Psoas muscle (tissue), 8 donors: ENCODE results near the gene STEAP2. TPM values are rescaled to one million over a fixed set of nuclear protein-coding genes. Genes with fewer than 3 reads are reported as not detected.

Experiments used
- ATAC-seq, 4 donors: fragments of 200-7000 bp; cut with Tn5 transposase; one replicate each; pipeline ENCODE4 v1.9.1; 2020; ENCODE audit warnings: moderate library complexity in 3 of 4, mild to moderate bottlenecking in 2 of 4
- DNase-seq, 2 donors: peaks; one replicate each; pipeline ENCODE4 v3.0.0-alpha.2; 2020
- H3K27ac ChIP-seq: fragments of 200-600 bp; one replicate; pipeline ENCODE4 v1.8.0; 2022
- H3K27me3 ChIP-seq, 3 donors: fragments of 200-600 bp in 1 of 3; one replicate each; pipeline versions ENCODE4 v1.6.1 to v1.8.0; 2013 to 2022; ENCODE audit warnings: low read length in 2 of 3, mild to moderate bottlenecking in 2 of 3, moderate library complexity in 1 of 3; ENCODE audit not compliant: insufficient read depth in 3 of 3
- H3K36me3 ChIP-seq, 2 donors: fragments of 200-600 bp in 1 of 2; one replicate each; pipeline versions ENCODE4 v1.6.1 to v1.8.0; 2013 to 2022; ENCODE audit warnings: low read depth in 1 of 2, mild to moderate bottlenecking in 1 of 2, moderate library complexity in 1 of 2; ENCODE audit not compliant: insufficient read depth in 1 of 2
- H3K4me1 ChIP-seq: fragments of 200-600 bp; one replicate; pipeline ENCODE4 v1.8.0; 2022
- H3K4me3 ChIP-seq: fragments of 200-600 bp; one replicate; pipeline ENCODE4 v1.8.0; 2022; ENCODE audit warnings: mild to moderate bottlenecking
- H3K9me3 ChIP-seq: fragments of 200-600 bp; one replicate; pipeline ENCODE4 v1.8.0; 2022
- CTCF ChIP-seq: fragments of 200-600 bp; IDR thresholded peaks from one replicate; pipeline ENCODE4 v1.8.0; 2022; ENCODE audit warnings: antibody characterized with exemption
- WGBS, 3 donors: extraction: QIAGEN DNeasy Blood & Tissue Kit; methylation state at CpG; one replicate each; pipeline versions ENCODE4 v1.1.6 to v1.1.7; 2013; 5-methylcytosine and 5-hydroxymethylcytosine counted together
- intact Hi-C, 2 donors: fragments of 100-400 bp; cut with DNase I; formaldehyde crosslinking; loops; one replicate each; pipeline versions ENCODE4 v1.11.0 to v1.14.2; 2022
- polyA plus RNA-seq, 3 donors: library from polyadenylated mRNA; stranded (reverse); fragments of 200-250 nt; gene quantifications; one replicate each; pipeline ENCODE4 v1.2.3, GENCODE V29; 2013
- total RNA-seq, 4 donors: library from RNA; stranded (reverse); fragmentation: NEBNext Ultra II Directional in 2 of 4; extraction: Animal tissue kit (Norgen Biotek cat#: 25700) in 2 of 4; gene quantifications; one replicate each; pipeline versions ENCODE4 v1.2.1 to v1.2.4, GENCODE V29; 2021 to 2023
- donor health status: healthy with polysubstance abuse.
- donor health status: DM: no; HTN: no; CAD: no; lungs with moderate emphysema.
- donor health status: Bipolar disorder and iron deficiency.
- donor health status: healthy.
- donor health status: DM: yes; HTN: yes; CAD: no.
- donor health status: DM: no; HTN: no; CAD: no.
- donor health status: DM: no; HTN: no; CAD: no.
- donor health status: DM: yes; HTN: yes; CAD: no.

Gene STEAP2
- total and polyA plus RNA-seq, 7 donors = 0.32 to 3.7 (median 1.4) TPM

DNA sequence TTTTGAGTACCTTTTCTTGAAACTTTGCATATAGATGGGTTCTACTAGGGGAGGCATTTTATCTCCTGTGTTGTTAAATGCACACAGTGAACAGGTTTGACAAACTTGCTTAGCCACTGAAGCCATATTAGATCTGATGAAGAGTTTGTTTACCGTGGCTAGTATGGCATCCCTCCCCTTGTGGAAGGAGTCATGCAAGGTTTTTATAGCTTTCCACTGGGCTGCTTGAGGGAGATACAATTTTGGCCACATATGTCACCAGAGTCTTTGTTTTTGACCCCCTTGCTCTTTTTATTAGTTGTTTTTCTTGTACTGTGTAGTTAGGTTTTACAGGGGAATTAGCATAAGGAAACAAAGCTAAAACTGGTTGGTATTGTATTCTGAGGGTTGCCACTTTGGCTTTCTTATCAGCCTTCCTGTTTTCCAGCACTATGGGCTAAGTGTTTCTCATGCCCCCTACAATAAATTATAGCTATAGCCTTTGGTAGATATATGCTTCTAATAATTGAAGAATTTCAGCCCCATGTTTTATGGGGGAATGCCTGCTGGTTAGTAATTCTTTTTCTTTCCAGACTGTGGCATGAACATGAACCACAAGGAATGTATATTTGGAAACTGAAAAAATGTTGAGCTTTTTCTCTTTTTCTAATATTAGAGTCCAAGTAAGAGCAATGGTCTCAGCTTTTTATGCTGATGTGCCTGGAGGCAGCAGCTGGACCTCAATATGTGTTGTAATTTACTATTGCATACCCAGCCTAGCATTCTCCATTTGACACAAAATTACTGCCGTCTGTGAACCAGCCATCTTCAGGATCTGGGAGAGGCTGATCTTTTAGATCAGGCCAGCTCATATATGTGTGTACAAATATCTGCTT, 18.4 kb upstream of the STEAP2 start:
- no peaks in the 10 kb centered on the region for H3K9me3 ChIP-seq
- no peak for DNase-seq
- no peaks in the 10 kb centered on the region for H3K36me3 ChIP-seq
- no peaks in the 10 kb centered on the region for H3K27me3 ChIP-seq
- H3K27ac ChIP-seq = no peak overlapping the region
- no peak for ATAC-seq
- TF ChIP-seq CTCF = no peak
- no peaks in the 10 kb centered on the region for H3K4me1 ChIP-seq
- intact Hi-C loops = no loop called here
- H3K4me3 ChIP-seq = no peak overlapping the region
- WGBS, 3 donors = 20 to 67% (median 41%) methylated on average over 2 of the region's 2 CpGs

DNA sequence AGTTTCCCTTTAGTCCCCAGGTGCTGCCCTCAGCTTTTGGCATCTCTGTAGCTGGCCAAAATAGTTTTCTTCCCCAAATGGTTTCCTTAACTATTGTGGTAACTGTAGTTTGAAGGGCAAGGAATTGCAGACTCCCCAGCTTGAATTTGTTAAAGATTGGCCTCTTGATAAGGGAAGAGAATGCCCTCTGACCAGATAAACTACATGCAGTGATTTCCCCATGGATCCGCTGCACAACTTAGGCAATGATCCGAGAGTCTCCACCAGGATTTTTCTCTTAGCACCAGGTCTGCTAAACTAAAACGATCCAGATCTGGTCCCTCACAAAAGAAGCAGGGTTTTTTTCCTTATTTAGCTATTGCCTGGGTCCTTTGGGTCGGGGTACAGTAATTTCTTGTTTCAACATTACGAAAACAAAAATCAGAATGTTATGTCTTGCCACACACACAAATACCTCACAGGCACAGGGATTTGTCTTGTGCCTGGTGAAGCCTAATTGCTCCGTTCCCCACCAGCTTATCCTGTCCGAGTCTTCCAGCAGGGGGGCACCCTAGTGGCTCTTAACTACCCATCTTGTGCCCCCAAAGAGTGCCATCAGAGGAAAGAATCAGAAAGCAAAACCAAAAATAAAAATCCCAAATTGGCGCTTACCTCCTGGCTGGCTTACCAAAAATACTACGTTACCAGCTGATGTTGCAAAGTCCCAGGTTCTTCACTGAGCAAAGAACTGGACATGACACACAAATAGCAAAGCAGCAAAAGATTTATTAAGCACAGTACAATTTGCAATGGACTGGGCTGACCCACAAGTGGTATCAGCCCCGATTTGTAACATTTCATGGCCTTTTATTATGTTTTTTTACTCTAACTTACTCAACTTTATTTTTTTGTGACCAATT, 16.4 kb upstream of the STEAP2 start:
- H3K4me1 ChIP-seq = no peaks in the 10 kb centered on the region
- no peak for DNase-seq
- 67 to 75% (median 70%) methylated on average over 10 of the region's 10 CpGs for WGBS, 3 donors
- no peak overlapping the region for H3K27ac ChIP-seq
- intact Hi-C loops = no loop called here
- no peak for TF ChIP-seq CTCF
- no peak overlapping the region for H3K4me3 ChIP-seq
- no peaks in the 10 kb centered on the region for H3K36me3 ChIP-seq
- no peaks in the 10 kb centered on the region for H3K9me3 ChIP-seq
- no peak for ATAC-seq
- no peaks in the 10 kb centered on the region for H3K27me3 ChIP-seq

DNA sequence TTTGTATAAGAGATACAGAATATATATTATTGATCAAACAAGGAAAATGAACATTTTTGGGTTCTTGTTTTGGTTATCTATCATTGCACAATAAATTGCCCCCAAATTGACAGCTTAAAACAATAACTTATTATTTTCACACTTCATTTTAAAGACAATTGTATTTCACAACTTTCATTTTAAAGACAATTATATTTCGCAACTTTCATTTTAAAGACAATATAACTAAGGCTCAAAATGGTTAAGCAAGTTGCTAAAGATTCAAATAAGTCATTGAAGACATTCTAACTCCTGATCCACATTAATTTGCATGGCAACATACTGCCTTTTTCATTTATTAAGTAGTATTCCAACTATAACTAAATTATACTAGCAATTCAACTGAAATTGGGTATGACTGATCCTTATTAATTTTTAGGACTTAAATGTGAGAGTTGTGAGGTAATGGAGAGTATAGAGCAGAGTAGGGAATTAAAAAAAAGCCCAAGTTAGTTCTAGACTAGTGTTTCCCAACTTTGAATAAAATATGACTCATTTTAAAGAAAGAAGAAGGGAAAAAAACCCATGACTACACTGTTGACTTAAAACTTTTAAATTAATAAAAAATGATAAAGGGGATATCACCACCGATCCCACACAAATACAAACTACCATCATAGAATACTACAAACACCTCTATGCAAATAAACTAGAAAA, 9.9 kb upstream of the STEAP2 start:
- TF ChIP-seq CTCF = no peak
- H3K9me3 ChIP-seq = no peaks in the 10 kb centered on the region

GRCh38 chr7:90207956-90208355, 3.6 kb upstream of the STEAP2 start:
- no peak for DNase-seq
- Histone ChIP-seq H3K9me3 (no peaks in the 10 kb centered on the region), H3K27ac (no peak overlapping the region), H3K4me3 (no peak overlapping the region), H3K27me3 (no peaks in the 10 kb centered on the region), H3K36me3 (no peaks in the 10 kb centered on the region), H3K4me1 (no peaks in the 10 kb centered on the region)
- 85 to 96% (median 94%) methylated on average over 1 of the region's 1 CpG for WGBS, 3 donors
- no peak for TF ChIP-seq CTCF
- intact Hi-C loops = no loop called here
- no peak for ATAC-seq

More for the DNA sequence above, 9.9 kb upstream of the STEAP2 start:
- H3K27me3 ChIP-seq = no peaks in the 10 kb centered on the region
- ATAC-seq (no peak), DNase-seq (no peak)
- no peak overlapping the region for H3K27ac ChIP-seq
- 96 to 99% (median 96%) methylated on average over 2 of the region's 2 CpGs for WGBS, 3 donors
- intact Hi-C loops = no loop called here
- no peak overlapping the region for H3K4me3 ChIP-seq
- H3K4me1 ChIP-seq = no peaks in the 10 kb centered on the region
- H3K36me3 ChIP-seq = no peaks in the 10 kb centered on the region
